Adipose tissue (tissue), 3 donors: ENCODE data around the gene ZNF496. TPM values are rescaled to one million over a fixed set of nuclear protein-coding genes. Genes with fewer than 3 reads are reported as not detected.
A peak's percentile ranks its signal among the peaks of the same experiment; 100 is the strongest.

Experiments used
- H3K27ac ChIP-seq: one replicate; pipeline ENCODE4 v1.5.1; 2013; ENCODE audit warnings: low read depth, low read length
- WGBS, 3 donors: extraction: QIAGEN DNeasy Blood & Tissue Kit; methylation state at CpG; one replicate each; pipeline ENCODE4 v1.1.7; 2013; 5-methylcytosine and 5-hydroxymethylcytosine counted together
- polyA plus RNA-seq, 3 donors: library from polyadenylated mRNA; stranded (reverse); fragments of 200-250 nt; gene quantifications; one replicate each; pipeline ENCODE4 v1.2.3, GENCODE V29; 2013
- donor health status: healthy with polysubstance abuse.
- donor health status: Bipolar disorder and iron deficiency.
- donor health status: healthy.

The ZNF496 gene
- polyA plus RNA-seq, 3 donors = 8.4 to 11.7 (median 11.7) TPM

- 82 to 86% (median 83%) methylated on average over 11 of the region's 11 CpGs for WGBS, 3 donors
- H3K27ac ChIP-seq = no peak overlapping the region
These were observed 2.9 kb upstream of the ZNF496 start for GRCh38 chr1:247334378-247335133.

- 17 to 25% (median 21%) methylated on average over 28 of the region's 28 CpGs for WGBS, 3 donors
- H3K27ac ChIP-seq = no peak overlapping the region
These were observed 1.1 kb upstream of the ZNF496 start for GRCh38 chr1:247332623-247333361.

- WGBS, 3 donors = 0 to 1% (median 0%) methylated on average over 22 to 38 of the region's 38 CpGs
- peak overlapping the region; percentile 74 for H3K27ac ChIP-seq
These were observed 552 bp upstream of the ZNF496 start for GRCh38 chr1:247332215-247332622.

- peak overlapping the region; percentile 65 for H3K27ac ChIP-seq
- WGBS, 3 donors = 0 to 2% (median 0%) methylated on average over 24 to 36 of the region's 36 CpGs
These were observed 519 bp downstream of the ZNF496 start for GRCh38 chr1:247331172-247331524.

- 9 to 16% (median 13%) methylated on average over 33 to 37 of the region's 37 CpGs for WGBS, 3 donors
- no peak overlapping the region for H3K27ac ChIP-seq
These were observed 1.0 kb downstream of the ZNF496 start for GRCh38 chr1:247330548-247331171.

GRCh38 chr1:247329097-247329617, 2.5 kb downstream of the ZNF496 start:
- H3K27ac ChIP-seq = no peak overlapping the region
- 96 to 98% (median 97%) methylated on average over 23 to 24 of the region's 24 CpGs for WGBS, 3 donors

- WGBS, 3 donors = 91 to 92% (median 92%) methylated on average over 5 of the region's 5 CpGs
- no peak overlapping the region for H3K27ac ChIP-seq
These were observed 3.4 kb downstream of the ZNF496 start for GRCh38 chr1:247328311-247328710.

- 59 to 77% (median 64%) methylated on average over 8 of the region's 8 CpGs for WGBS, 3 donors
These were observed 5.1 kb downstream of the ZNF496 start for GRCh38 chr1:247326411-247327130.

GRCh38 chr1:247324923-247325322, 6.7 kb downstream of the ZNF496 start:
- 75 to 91% (median 76%) methylated on average over 2 of the region's 2 CpGs for WGBS, 3 donors
- no peak overlapping the region for H3K27ac ChIP-seq

More at GRCh38 chr1:247326411-247327130, 5.1 kb downstream of the ZNF496 start:
- H3K27ac ChIP-seq = no peak overlapping the region

GRCh38 chr1:247324204-247324787, 7.4 kb downstream of the ZNF496 start:
- H3K27ac ChIP-seq = no peak overlapping the region
- 60 to 83% (median 75%) methylated on average over 1 of the region's 1 CpG for WGBS, 3 donors

GRCh38 chr1:247322849-247323586, 8.6 kb downstream of the ZNF496 start:
- H3K27ac ChIP-seq = no peak overlapping the region
- 64 to 83% (median 70%) methylated on average over 12 of the region's 12 CpGs for WGBS, 3 donors

GRCh38 chr1:247322442-247322841, 9.2 kb downstream of the ZNF496 start:
- WGBS, 3 donors = 64 to 88% (median 64%) methylated on average over 7 of the region's 7 CpGs
- no peak overlapping the region for H3K27ac ChIP-seq

- H3K27ac ChIP-seq = no peak overlapping the region
- WGBS, 3 donors = 79 to 92% (median 85%) methylated on average over 3 of the region's 3 CpGs
These were observed 14.0 kb downstream of the ZNF496 start for GRCh38 chr1:247317702-247318101.

GRCh38 chr1:247316590-247317197, 15.0 kb downstream of the ZNF496 start:
- 85 to 90% (median 86%) methylated on average over 5 of the region's 5 CpGs for WGBS, 3 donors
- H3K27ac ChIP-seq = no peak overlapping the region

GRCh38 chr1:247304031-247304430, 27.6 kb downstream of the ZNF496 start:
- no peak overlapping the region for H3K27ac ChIP-seq
- WGBS, 3 donors = 73 to 97% (median 86%) methylated on average over 2 of the region's 2 CpGs

- no peak overlapping the region for H3K27ac ChIP-seq
- 51 to 94% (median 57%) methylated on average over 5 of the region's 5 CpGs for WGBS, 3 donors
These were observed 28.5 kb downstream of the ZNF496 start for GRCh38 chr1:247303216-247303615.

GRCh38 chr1:247301176-247301540, 30.5 kb downstream of the ZNF496 start:
- H3K27ac ChIP-seq = no peak overlapping the region
- WGBS, 3 donors = 98% methylated on average over 17 of the region's 17 CpGs
